ENCODE results near the gene SMOC1. TPM values are rescaled to one million over a fixed set of nuclear protein-coding genes. Genes with fewer than 3 reads are reported as not detected.

The SMOC1 gene
- polyA plus RNA-seq, 3 donors: not detected

DNA sequence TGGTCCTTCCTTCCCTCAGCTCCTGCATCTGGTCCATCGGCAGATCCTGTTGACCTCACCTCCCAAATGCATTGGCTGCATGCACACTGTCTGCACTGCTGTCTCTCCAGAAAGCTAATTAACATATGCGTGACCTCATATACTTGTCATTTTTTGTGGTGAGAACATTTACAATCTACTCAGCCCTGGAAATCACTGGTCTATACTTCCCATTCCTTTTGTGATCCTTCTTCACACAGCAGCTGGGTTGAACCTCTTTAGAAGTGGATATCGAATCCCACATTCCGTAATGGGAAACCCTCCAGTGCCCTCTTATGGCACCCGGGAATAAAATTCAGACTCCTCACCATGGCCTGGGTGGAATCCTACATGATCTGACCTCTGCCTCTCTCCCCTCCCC is 45.0 kb downstream of the SMOC1 start:
- H3K4me3 Mint-ChIP-seq: no peak overlapping the region
- H3K36me3 Mint-ChIP-seq: no peaks in the 10 kb centered on the region
- peaks cover 10 to 16% (median 13%) of the 10 kb centered on the region in 3 donors for H3K27me3 Mint-ChIP-seq (ENCODE audit: low read depth in 3 of 3)

DNA sequence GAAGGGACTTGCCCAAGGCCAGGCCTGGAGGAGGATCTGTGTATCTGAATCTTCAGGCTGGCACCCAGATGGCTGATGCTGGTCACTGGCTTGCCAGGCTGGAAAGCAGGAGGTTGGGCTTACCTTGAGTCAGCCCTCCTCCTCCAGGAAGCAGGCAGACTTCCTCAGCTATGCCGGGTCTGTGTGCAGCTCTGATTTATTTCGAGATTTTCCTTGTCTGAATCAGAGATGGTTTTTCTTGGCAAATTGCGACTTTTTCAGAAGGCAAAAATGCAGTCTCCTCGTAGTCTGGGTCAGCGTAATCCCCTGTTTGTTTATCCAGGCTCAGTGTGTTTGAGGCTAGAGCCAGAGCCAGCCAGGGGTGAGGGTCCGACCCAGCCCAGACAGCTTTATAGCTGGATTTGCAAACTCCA is 48.9 kb downstream of the SMOC1 start:
- H3K27ac Mint-ChIP-seq: no peak overlapping the region
- TF ChIP-seq, protein P1, sequence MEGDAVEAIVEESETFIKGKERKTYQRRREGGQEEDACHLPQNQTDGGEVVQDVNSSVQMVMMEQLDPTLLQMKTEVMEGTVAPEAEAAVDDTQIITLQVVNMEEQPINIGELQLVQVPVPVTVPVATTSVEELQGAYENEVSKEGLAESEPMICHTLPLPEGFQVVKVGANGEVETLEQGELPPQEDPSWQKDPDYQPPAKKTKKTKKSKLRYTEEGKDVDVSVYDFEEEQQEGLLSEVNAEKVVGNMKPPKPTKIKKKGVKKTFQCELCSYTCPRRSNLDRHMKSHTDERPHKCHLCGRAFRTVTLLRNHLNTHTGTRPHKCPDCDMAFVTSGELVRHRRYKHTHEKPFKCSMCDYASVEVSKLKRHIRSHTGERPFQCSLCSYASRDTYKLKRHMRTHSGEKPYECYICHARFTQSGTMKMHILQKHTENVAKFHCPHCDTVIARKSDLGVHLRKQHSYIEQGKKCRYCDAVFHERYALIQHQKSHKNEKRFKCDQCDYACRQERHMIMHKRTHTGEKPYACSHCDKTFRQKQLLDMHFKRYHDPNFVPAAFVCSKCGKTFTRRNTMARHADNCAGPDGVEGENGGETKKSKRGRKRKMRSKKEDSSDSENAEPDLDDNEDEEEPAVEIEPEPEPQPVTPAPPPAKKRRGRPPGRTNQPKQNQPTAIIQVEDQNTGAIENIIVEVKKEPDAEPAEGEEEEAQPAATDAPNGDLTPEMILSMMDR (IDR thresholded peaks at IDR 0.05): no peak

More for the DNA sequence above, 45.0 kb downstream of the SMOC1 start:
- Histone ChIP-seq H3K9ac (ENCODE audit: insufficient read depth, low read length, poor library complexity, severe bottlenecking) (no peak overlapping the region), H3K9me3 (replicated peaks in 1 of 2; ENCODE audit: control insufficient read depth in 1 of 2, insufficient read depth in 1 of 2, low read length in 2 of 2) (no peaks in the 10 kb centered on the region), H2AFZ (ENCODE audit: insufficient read depth, low read depth, low read length, poor library complexity, severe bottlenecking) (no peak overlapping the region), H3K4me2 (replicated peaks; ENCODE audit: extremely low read depth, low read length, poor library complexity, severe bottlenecking) (no peak overlapping the region), H3K4me3 (replicated peaks in 1 of 3; ENCODE audit: low read depth in 2 of 3, low read length in 3 of 3) (no peak overlapping the region), H3K79me2 (ENCODE audit: insufficient read depth, low read length) (no peaks in the 10 kb centered on the region), H4K20me1 (ENCODE audit: insufficient read depth, low read length) (no peaks in the 10 kb centered on the region), H3K27me3 (ENCODE audit: control insufficient read depth in 2 of 2, insufficient read depth in 2 of 2, low read length in 2 of 2) (no peaks in the 10 kb centered on the region), H3K27ac (ENCODE audit: low read depth in 1 of 2, low read length in 2 of 2) (no peak overlapping the region), H3K4me1 (ENCODE audit: control insufficient read depth in 1 of 2, insufficient read depth in 2 of 2, low read length in 2 of 2) (no peaks in the 10 kb centered on the region), H3K36me3 (replicated peaks in 1 of 2; ENCODE audit: control insufficient read depth in 1 of 2, insufficient read depth in 2 of 2, low read length in 2 of 2) (no peaks in the 10 kb centered on the region)
- intact Hi-C loops (cut with micrococcal nuclease): no loop called here
- Mint-ChIP-seq H3K9me3 (peaks cover 0 to 3% (median 1%) of the 10 kb centered on the region in 7 donors), H3K4me1 (no peaks in the 10 kb centered on the region), H3K27ac (no peak overlapping the region)
- WGBS (ENCODE audit: insufficient coverage): 96% methylated on average over 4 of the region's 5 CpGs
- TF ChIP-seq, protein P1 (IDR thresholded peaks at IDR 0.05): no peak
- DNase-seq: no peak

More for the DNA sequence above, 48.9 kb downstream of the SMOC1 start:
- Mint-ChIP-seq H3K4me3 (no peak overlapping the region), H3K9me3 (peaks cover 0 to 6% (median 0%) of the 10 kb centered on the region in 7 donors), H3K27me3 (ENCODE audit: low read depth in 3 of 3) (peaks cover 9 to 21% (median 14%) of the 10 kb centered on the region in 3 donors), H3K4me1 (no peaks in the 10 kb centered on the region), H3K36me3 (no peaks in the 10 kb centered on the region)
- H3K36me3 ChIP-seq (replicated peaks in 1 of 2; ENCODE audit: control insufficient read depth in 1 of 2, insufficient read depth in 2 of 2, low read length in 2 of 2): no peaks in the 10 kb centered on the region
- no peak for DNase-seq
- intact Hi-C loops (cut with micrococcal nuclease): no loop called here
- H3K9ac ChIP-seq (ENCODE audit: insufficient read depth, low read length, poor library complexity, severe bottlenecking): no peak overlapping the region
- H3K27me3 ChIP-seq (ENCODE audit: control insufficient read depth in 2 of 2, insufficient read depth in 2 of 2, low read length in 2 of 2): no peaks in the 10 kb centered on the region
- no peaks in the 10 kb centered on the region for H3K79me2 ChIP-seq (ENCODE audit: insufficient read depth, low read length)
- H3K9me3 ChIP-seq (replicated peaks in 1 of 2; ENCODE audit: control insufficient read depth in 1 of 2, insufficient read depth in 1 of 2, low read length in 2 of 2): no peaks in the 10 kb centered on the region
- no peaks in the 10 kb centered on the region for H3K4me1 ChIP-seq (ENCODE audit: control insufficient read depth in 1 of 2, insufficient read depth in 2 of 2, low read length in 2 of 2)
- 74% methylated on average over 6 of the region's 6 CpGs for WGBS (ENCODE audit: insufficient coverage)
- H3K4me3 ChIP-seq (replicated peaks in 1 of 3; ENCODE audit: low read depth in 2 of 3, low read length in 3 of 3): no peak overlapping the region
- no peak overlapping the region for H2AFZ ChIP-seq (ENCODE audit: insufficient read depth, low read depth, low read length, poor library complexity, severe bottlenecking)
- H4K20me1 ChIP-seq (ENCODE audit: insufficient read depth, low read length): no peaks in the 10 kb centered on the region
- H3K4me2 ChIP-seq (replicated peaks; ENCODE audit: extremely low read depth, low read length, poor library complexity, severe bottlenecking): no peak overlapping the region
- no peak overlapping the region for H3K27ac ChIP-seq (ENCODE audit: low read depth in 1 of 2, low read length in 2 of 2)
